Left ventricle myocardium inferior (tissue), 1 donor: Measurements from ENCODE around the gene TANGO2. TPM values are rescaled to one million over a fixed set of nuclear protein-coding genes. Genes with fewer than 3 reads are reported as not detected.

ENCODE experiments used
- DNase-seq: peaks from one replicate; pipeline ENCODE4 v3.0.0-alpha.2; 2020
- H3K27ac ChIP-seq: fragments of 200-600 bp; replicated peaks from 2 replicates; pipeline ENCODE4 v1.8.0; 2021
- H3K27me3 ChIP-seq: fragments of 200-600 bp; 2 replicates; pipeline ENCODE4 v1.8.0; 2021; ENCODE audit warnings: low read depth
- H3K36me3 ChIP-seq: fragments of 200-600 bp; 2 replicates; pipeline ENCODE4 v1.8.0; 2021
- H3K4me1 ChIP-seq: fragments of 200-600 bp; 2 replicates; pipeline ENCODE4 v1.8.0; 2021
- H3K4me3 ChIP-seq: fragments of 200-600 bp; 2 replicates; pipeline ENCODE4 v1.8.0; 2021; ENCODE audit warnings: mild to moderate bottlenecking, moderate library complexity
- H3K9me3 ChIP-seq: fragments of 200-600 bp; replicated peaks from 2 replicates; pipeline ENCODE4 v1.8.0; 2021
- intact Hi-C: fragments of 100-400 bp; cut with micrococcal nuclease; formaldehyde crosslinking; loops from one replicate; pipeline ENCODE4 v1.11.0; 2022
- total RNA-seq: library from RNA; stranded (reverse); fragmentation: NEBNext Ultra II Directional; extraction: Animal tissue kit (Norgen Biotek cat#: 25700); gene quantifications from one replicate; pipeline ENCODE4 v1.2.1, GENCODE V29; 2021
- TF ChIP-seq, protein P1 (sequence below): fragments of 200-600 bp; IDR thresholded peaks from 2 replicates; pipeline ENCODE4 v1.8.0; 2021; ENCODE audit warnings: antibody characterized with exemption, mild to moderate bottlenecking, borderline replicate concordance
- donor health status: DM: no; HTN: yes; CAD: no; lungs with severe emphysema.

The TANGO2 gene
- total RNA-seq, 1 donor from 2014 or later = 71.7 TPM

DNA sequence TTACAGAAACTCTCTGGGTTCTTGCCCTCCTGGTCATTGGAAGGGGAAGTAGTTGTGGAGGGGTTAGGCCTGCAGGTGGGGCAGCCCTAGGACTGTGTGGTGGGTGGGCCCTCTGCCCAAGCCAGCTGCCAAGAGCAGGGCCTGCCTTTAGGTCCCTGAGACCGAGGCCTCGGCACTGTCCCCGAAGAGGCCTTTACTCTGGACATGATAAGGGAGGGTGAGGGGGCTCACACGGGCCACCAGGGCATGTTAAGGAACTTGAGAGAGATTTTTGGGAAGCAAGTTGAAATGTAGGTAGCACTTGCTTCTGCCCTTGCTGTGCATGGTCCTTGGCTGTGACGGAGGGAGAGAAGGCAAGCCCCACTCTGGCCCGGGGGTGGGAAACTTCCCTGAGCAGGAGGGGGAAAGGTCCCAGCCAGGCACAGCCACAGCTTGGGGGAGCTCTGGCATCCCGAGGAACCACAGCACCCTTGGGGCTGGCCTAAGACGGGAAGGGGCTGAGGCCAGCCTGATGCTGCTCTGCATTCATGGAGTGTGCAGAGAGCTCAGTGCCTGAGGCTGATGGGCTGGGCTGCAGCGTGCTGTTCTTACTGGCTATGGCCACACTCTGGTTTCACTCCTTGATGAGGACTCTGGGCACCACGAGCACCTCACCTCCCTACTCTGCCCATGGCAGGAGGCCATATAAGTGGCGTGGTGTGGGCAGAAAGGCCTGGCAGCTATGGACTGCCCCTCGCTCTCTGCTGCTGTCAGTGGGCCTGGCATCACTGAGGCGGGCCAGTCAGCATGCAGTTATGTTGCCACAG is 87.2 kb downstream of the TANGO2 start:
- no peak overlapping the region for H3K4me3 ChIP-seq

DNA sequence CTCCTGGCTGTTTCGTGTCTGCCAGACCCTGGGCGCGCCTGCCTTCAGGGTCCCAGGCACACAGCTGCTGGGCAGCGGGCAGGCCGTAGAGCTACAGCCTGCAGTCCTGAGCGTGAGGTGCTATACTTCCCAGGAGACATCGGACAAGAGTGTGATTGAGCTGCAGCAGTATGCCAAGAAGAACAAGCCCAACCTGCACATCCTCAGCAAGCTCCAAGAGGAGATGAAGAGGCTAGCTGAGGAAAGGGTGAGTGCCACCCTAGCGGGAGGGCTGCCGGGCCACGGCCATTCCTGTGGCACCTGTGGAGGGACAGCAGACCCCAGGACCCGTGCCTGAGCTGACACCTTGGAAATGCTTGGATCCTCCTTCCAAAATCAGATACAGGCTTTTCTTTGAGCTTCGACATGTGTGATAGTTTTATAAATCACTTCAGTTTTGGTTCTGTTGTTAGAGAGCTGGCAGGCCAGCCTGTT is 87.9 kb downstream of the TANGO2 start:
- H3K4me1 ChIP-seq = peaks cover 12% of the 10 kb centered on the region
- no peaks in the 10 kb centered on the region for H3K27me3 ChIP-seq
- H3K9me3 ChIP-seq = no peaks in the 10 kb centered on the region
- peaks cover 95% of the 10 kb centered on the region for H3K36me3 ChIP-seq
- TF ChIP-seq, protein P1, sequence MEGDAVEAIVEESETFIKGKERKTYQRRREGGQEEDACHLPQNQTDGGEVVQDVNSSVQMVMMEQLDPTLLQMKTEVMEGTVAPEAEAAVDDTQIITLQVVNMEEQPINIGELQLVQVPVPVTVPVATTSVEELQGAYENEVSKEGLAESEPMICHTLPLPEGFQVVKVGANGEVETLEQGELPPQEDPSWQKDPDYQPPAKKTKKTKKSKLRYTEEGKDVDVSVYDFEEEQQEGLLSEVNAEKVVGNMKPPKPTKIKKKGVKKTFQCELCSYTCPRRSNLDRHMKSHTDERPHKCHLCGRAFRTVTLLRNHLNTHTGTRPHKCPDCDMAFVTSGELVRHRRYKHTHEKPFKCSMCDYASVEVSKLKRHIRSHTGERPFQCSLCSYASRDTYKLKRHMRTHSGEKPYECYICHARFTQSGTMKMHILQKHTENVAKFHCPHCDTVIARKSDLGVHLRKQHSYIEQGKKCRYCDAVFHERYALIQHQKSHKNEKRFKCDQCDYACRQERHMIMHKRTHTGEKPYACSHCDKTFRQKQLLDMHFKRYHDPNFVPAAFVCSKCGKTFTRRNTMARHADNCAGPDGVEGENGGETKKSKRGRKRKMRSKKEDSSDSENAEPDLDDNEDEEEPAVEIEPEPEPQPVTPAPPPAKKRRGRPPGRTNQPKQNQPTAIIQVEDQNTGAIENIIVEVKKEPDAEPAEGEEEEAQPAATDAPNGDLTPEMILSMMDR = no peak
- intact Hi-C loops = no loop called here
- no peak for DNase-seq
- H3K4me3 ChIP-seq = no peak overlapping the region
- H3K27ac ChIP-seq = no peak overlapping the region

More for the DNA sequence above, 87.2 kb downstream of the TANGO2 start:
- Histone ChIP-seq H3K27me3 (no peaks in the 10 kb centered on the region), H3K36me3 (peaks cover 96% of the 10 kb centered on the region), H3K9me3 (no peaks in the 10 kb centered on the region), H3K4me1 (peaks cover 12% of the 10 kb centered on the region), H3K27ac (no peak overlapping the region)
- intact Hi-C loops = no loop called here
- TF ChIP-seq, protein P1 = no peak
- DNase-seq = peak; percentile 10

DNA sequence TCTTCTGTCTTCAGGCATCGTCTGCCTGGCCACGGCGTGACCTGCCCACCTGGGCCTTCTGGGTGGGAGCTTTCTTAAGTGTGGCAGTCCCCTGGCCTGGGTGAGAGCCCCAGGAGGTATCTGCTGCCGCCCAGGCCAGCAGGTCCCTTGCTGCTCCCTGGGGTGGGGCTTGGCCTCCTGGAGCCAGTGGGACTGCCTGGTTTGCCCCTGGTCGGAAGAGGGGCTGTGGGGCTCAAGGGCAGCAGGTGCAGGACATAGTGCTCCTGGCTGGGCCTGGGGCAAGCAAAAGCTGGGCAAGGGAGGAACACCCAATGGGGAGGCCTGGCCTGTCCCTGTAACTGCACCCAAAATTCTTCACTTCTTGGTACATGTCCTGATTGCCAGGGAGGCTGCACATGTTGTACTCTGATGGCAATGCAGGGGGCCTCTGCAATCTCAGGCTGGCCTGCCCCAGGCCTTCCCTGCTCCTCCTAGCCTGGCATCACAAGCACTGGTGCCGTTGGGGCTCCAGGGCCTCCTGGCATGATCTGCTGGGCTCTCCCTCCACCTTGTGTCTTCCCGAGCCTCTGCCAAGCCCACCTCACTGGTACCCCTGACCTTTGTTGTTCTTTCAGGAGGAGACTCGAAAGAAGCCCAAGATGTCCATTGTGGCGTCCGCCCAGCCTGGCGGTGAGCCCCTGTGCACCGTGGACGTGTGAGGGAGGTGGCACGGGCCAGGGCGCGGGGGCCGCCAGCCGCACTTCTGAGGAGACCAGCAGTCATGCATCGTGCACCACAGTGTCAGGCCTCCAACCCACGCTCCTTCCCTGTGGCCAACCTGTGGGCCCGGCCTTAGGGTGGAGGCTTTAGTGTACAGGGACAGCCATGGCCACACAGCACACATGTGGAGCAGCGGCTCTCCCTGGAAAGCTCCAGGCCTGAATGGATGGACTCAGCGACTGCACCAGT is 88.8 kb downstream of the TANGO2 start:
- no peak overlapping the region for H3K4me3 ChIP-seq
- no peak overlapping the region for H3K27ac ChIP-seq
- peaks cover 12% of the 10 kb centered on the region for H3K4me1 ChIP-seq
- peak; percentile 13 for DNase-seq
- H3K9me3 ChIP-seq = no peaks in the 10 kb centered on the region
- TF ChIP-seq, protein P1 = no peak
- peaks cover 97% of the 10 kb centered on the region for H3K36me3 ChIP-seq
- no peaks in the 10 kb centered on the region for H3K27me3 ChIP-seq
- intact Hi-C loops = no loop called here

DNA sequence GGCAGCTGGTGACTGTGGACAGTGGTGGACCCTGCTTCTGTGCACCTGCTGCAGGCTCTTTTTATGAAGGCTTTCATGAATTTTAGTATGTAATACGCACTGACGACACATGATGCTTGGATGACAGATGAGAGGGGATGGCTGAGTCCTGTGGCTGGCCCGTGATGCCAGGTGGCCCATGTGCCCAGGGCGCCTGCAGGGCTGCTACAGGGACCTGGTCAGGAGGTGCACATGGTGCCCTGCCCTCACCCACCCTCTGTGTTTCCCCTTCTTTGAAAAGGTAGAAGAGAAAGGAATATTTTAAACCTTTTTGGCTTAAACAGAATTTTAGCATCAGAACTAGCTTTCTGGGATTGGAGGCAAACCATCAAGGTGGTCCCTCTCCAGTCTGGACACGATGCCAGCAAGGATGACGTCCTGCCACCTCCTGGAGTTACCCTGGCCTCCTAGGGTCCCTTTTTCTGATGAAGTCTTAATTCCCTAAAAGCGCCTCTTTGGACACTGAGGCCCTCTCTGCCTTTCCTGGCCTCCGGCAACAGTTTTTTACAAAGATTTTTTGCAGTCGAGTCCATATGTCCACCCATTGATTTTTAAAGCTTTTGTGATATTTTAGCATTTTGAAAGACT is 89.6 kb downstream of the TANGO2 start:
- H3K36me3 ChIP-seq = peaks cover 97% of the 10 kb centered on the region
- H3K9me3 ChIP-seq = no peaks in the 10 kb centered on the region
- peak; percentile 7 for DNase-seq
- TF ChIP-seq, protein P1 = no peak
- peaks cover 15% of the 10 kb centered on the region for H3K4me1 ChIP-seq
- no peaks in the 10 kb centered on the region for H3K27me3 ChIP-seq
- no peak overlapping the region for H3K27ac ChIP-seq
- no peak overlapping the region for H3K4me3 ChIP-seq
- intact Hi-C loops = no loop called here
